Measurements from ENCODE around the gene SGSM2.

Gene SGSM2

DNA sequence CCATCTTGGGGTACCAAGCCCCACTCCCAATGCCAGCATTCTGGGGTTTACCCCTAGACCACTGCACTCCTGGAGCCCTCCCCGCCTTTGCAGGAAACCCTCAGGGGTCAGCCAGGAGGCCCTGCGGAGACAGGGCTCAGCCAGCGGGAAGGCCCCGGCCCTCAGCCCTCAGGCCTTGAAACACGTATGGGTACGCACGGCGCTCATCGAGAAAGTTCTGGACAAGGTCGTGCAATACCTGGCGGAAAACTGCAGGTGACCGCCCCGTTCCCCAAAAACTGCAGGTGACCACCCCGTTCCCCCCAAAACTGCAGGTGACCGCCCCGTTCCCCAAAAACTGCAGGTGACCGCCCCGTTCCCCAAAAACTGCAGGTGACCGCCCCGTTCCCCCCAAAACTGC lies 24.7 kb downstream of the SGSM2 start:
- TF ChIP-seq CTCF (IDR thresholded peaks at IDR 0.05; ENCODE audit: insufficient read depth, low read depth, low read length, missing control alignments) = no peak
- DNase-seq (ENCODE audit: low read depth) = no peak
- H3K4me3 ChIP-seq (ENCODE audit: low read length) = no peak overlapping the region

DNA sequence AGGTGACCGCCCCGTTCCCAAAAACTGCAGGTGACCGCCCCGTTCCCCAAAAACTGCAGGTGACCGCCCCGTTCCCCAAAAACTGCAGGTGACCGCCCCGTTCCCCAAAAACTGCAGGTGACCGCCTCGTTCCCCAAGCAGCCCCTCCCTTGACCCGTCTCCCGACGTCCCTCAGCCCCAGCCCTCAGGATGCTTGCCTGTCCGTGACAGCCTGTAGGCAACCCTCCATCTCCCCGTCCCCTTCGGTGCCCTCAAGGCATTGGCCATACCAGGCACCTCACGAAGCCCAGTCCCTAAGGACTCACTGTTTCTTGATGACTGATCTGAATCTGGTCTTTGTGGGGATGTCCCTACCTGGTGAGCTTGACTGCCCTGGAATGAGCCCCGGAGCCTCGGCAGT lies 25.1 kb downstream of the SGSM2 start:
- no peak for DNase-seq (ENCODE audit: low read depth)
- no peak overlapping the region for H3K4me3 ChIP-seq (ENCODE audit: low read length)
- TF ChIP-seq CTCF (IDR thresholded peaks at IDR 0.05; ENCODE audit: insufficient read depth, low read depth, low read length, missing control alignments) = no peak

- DNase-seq (ENCODE audit: low read depth) = no peak
- TF ChIP-seq CTCF (IDR thresholded peaks at IDR 0.05; ENCODE audit: insufficient read depth, low read depth, low read length, missing control alignments) = no peak
Observed at GRCh38 chr17:2362881-2363280, 25.6 kb downstream of the SGSM2 start.

DNA sequence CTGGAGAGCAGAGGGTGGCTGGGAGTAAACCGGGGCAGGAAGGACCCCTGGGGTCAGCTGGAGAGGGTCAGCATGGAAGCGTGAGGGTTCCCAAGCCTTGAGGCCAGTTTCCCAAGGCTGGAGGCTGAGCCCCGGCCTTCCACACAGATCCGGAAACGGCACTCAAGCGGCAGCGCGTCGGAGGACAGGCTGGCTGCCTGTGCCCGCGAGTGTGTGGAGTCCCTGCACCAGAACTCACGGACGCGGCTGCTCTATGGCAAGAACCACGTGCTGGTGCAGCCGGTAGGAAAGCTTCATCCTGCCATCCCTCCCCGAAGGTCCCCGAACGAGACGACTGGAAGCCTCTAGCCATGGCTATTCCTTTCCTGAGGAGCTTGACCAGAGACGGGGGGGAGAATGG lies 26.0 kb downstream of the SGSM2 start:
- H3K4me3 ChIP-seq (ENCODE audit: low read length) = no peak overlapping the region
- DNase-seq (ENCODE audit: low read depth) = no peak
- no peak for TF ChIP-seq CTCF (IDR thresholded peaks at IDR 0.05; ENCODE audit: insufficient read depth, low read depth, low read length, missing control alignments)

More at GRCh38 chr17:2362881-2363280, 25.6 kb downstream of the SGSM2 start:
- H3K4me3 ChIP-seq (ENCODE audit: low read length) = no peak overlapping the region

DNA sequence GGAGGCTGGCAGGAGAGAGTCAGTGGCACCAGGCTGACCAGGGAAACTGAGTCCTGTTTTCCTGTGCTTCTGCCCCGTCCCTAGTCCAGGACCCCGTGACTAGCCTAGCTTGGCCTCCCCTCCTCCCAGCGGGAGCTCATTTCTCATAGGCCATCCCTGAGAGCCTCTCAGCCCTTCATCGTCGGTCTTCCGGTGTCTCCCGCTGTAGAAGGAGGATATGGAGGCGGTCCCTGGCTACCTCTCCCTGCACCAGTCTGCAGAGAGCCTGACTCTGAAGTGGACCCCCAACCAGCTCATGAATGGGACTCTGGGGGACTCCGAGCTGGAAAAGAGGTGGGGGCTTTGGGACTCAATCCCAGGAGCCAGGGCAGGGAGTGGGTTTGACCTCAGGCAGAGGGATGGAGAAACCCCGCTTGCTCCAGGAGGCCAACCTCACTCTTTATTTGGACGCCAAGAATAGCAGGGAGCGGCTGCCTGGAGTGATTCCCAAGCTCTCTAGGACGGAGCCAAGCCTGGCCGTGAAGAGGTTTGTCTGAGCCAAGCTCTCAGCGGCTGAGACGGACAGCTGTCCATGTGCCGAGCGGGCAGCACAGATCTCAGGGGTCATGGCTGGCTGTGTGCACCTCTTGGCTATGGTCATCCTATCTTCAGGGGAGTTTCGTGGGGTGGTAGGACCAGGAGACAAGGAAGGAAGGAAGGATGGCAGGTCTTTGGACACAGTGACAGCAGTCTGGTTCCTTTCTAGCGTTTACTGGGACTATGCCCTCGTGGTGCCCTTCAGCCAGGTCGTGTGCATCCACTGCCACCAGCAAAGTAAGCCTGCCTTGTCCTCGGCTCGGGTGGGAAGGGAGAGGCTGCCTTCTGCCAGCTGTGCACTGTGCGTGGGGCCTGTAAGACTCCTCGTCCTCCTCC lies 26.8 kb downstream of the SGSM2 start:
- no peak for TF ChIP-seq CTCF (IDR thresholded peaks at IDR 0.05; ENCODE audit: insufficient read depth, low read depth, low read length, missing control alignments)
- no peak overlapping the region for H3K4me3 ChIP-seq (ENCODE audit: low read length)
- DNase-seq (ENCODE audit: low read depth) = no peak

GRCh38 chr17:2364763-2365116 lies 27.4 kb downstream of the SGSM2 start:
- no peak overlapping the region for H3K4me3 ChIP-seq (ENCODE audit: low read length)
- no peak for TF ChIP-seq CTCF (IDR thresholded peaks at IDR 0.05; ENCODE audit: insufficient read depth, low read depth, low read length, missing control alignments)
- no peak for DNase-seq (ENCODE audit: low read depth)

- TF ChIP-seq CTCF (IDR thresholded peaks at IDR 0.05; ENCODE audit: insufficient read depth, low read depth, low read length, missing control alignments) = no peak
- no peak overlapping the region for H3K4me3 ChIP-seq (ENCODE audit: low read length)
- DNase-seq (ENCODE audit: low read depth) = no peak
Observed at GRCh38 chr17:2365132-2365531, 27.8 kb downstream of the SGSM2 start.

Measured in epithelial cell of esophagus (primary cell).